ENCODE measurements around the gene GDI2.
"Not testable (repeated sequence)": the region's sequence is repeated elsewhere in the genome, so short reads cannot be mapped to it uniquely, and the experiment has no call there.

GDI2 gene

DNA sequence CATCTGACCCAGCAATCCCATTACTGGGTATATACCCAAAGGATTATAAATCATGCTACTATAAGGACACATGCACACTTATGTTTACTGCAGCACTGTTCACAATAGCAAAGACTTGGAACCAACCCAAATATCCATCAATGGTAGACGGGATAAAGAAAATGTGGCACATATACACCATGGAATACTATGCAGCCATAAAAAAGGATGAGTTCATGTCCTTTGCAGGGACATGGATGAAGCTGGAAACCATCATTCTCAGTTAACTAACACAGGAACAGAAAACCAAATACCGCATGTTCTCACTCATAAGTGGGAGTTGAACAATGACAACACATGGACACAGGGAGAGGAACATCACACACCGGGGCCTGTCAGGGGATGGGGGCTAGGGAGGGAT lies 35.5 kb downstream of the GDI2 start:
- DNase-seq: not testable (repeated sequence)

DNA sequence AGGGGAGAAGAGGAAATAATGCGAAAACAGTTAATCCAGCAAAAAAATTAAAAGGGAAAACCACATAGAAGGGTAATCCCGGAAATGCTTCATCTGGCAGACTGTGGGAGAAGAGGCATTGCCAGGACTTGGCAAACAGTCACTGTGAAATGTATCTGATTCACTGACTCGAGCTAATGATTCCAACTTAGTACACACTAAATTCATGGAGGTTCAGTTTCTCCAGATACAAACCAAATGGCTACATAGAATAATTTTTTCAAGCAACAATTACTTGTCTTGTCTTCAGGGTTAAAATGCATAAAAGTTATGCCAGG lies 36.4 kb downstream of the GDI2 start:
- no peak for DNase-seq

- no peak for DNase-seq
Measured at GRCh38 chr10:5776136-5776880, 36.9 kb downstream of the GDI2 start.

- DNase-seq: no peak
Measured at GRCh38 chr10:5775685-5776084, 37.5 kb downstream of the GDI2 start.

DNA sequence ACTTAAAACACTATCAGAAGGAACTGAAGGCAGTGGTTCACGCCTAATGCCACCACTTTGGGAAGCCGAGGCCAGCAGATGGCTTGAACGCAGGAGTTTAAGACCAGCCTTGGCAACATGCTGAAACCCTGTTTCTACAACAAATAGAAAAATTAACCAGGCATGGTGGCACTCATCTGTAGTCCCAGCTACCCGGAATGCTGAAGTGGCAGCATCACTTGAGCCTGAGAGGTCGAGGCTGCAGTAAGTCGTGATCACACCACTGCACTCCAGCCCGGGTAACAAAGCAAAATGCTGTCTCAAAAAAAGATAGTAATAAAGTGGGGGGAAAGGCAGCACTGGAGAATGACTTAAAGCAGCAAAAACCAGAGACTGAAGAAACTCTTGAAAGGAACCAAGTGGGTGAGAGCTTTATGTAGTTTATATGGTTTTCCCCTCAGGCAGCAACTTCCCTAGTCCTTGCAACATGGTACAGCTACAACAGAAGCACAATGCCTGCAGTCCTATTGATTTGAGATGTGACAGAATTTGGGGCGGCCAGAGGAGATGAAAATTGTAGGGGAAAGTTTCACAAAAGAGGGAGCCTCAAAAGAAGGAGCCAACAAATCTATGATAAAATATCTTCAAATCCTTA lies 38.1 kb downstream of the GDI2 start:
- DNase-seq: no peak

DNA sequence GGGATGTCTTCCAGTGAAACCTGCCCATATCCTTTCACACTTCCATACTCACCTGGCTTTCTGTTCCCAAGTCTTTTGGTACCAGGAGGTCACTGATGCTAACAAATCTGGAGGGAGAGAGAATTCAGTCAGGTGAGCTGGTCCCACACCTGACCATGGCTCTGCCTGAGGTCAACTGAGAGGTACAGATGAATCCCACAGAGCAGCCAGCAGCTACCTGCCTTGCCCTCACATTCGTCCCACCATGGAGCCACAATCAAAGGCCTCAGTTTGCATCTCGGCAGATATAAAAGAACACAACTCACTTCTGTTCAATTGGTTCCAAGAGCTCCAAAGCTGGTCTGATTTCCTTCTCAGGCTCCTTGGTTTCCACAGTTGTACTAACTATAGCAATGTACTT lies 47.0 kb downstream of the GDI2 start:
- DNase-seq: no peak

GRCh38 chr10:5765617-5766016 lies 47.6 kb downstream of the GDI2 start:
- no peak for DNase-seq

GRCh38 chr10:5764422-5765297 lies 48.6 kb downstream of the GDI2 start:
- no peak for DNase-seq

DNA sequence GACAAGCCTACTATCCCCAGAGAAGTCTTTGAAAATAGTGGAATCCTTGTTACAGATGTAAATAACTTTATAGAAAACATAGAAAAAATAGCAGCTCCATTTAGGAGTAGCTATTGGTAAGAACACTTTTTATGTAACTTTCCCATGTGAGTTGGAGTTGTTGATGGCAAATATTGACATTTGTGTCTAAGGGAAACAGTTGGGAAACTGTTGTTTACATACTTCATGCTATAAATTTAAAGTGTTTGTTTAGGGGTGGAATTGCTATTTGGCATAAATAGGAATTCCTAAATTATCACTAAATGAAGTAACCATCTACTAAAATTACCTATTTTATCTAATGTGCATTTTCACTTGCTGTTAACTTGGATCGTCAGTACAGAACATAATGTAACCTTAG lies 50.7 kb downstream of the GDI2 start:
- DNase-seq: no peak

GRCh38 chr10:5761220-5761619 lies 52.0 kb downstream of the GDI2 start:
- DNase-seq: no peak

GRCh38 chr10:5760515-5760914 lies 52.7 kb downstream of the GDI2 start:
- DNase-seq: no peak

GRCh38 chr10:5758927-5759326 lies 54.3 kb downstream of the GDI2 start:
- no peak for DNase-seq

DNA sequence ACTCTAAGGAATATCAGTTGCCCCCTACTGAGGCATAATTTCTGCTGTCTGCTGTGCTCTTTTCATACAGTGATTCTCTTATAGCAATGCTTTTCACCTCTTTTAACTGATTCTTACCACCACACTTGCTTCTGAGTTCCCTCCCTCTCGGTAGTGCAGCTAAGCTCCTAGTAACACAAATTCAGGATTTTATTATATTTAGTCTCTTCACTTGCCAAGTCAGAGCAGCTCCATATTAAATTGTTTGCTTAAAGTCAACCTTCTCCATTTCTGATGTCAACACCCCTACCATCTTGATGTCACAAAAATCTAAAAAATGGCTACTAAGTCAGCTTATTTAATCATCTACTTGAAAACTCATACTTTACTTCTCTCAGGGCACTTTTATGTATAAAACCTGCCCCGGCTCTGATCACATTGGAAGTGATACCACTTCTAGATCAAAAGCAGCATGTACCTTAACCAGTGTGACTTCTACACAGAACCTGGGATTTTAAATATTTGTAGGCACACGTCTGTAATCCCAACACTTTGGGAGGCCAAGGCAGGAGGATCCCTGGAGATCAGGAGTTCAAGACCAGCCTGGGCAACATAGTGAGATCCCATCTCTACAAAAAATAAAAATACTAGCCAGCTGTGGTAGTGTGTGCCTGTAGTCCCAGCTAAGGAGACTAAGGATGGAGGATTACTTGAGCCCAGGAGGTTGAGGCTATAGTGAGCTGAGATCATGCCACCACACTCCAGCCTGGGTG lies 55.3 kb downstream of the GDI2 start:
- DNase-seq: no peak

- DNase-seq: no peak
Measured at GRCh38 chr10:5752301-5752871, 60.8 kb downstream of the GDI2 start.

DNA sequence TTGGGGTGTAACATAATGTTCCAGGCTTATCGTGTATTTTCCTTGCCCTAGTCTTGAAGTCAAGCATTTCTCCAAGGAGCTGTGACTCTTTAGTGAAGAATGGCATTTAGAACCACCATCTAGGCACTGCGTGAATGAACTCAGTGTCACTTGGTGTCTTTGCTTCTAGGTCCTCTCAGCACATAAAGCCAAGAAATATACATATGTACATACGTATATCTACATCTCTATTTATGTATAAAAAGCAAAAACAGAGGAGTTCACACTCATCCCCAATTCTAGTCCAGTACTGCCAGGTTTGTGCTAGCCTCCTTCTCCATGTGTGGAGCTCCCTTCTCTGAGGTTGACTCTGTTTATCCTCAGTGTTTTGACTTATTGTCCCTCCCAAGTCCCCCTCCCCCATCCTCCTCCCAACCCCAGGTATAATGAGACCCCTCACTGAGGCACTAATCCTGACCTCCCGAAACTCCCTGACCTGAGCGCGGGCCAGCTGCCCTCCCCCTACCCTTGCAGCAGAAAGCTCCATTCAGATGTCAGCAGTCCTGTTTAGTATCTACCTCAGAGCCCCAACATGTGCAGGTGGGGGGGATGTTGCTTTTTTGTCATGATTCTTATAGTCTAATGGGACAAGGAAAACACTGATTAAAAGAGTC lies 61.5 kb downstream of the GDI2 start:
- no peak for DNase-seq

DNA sequence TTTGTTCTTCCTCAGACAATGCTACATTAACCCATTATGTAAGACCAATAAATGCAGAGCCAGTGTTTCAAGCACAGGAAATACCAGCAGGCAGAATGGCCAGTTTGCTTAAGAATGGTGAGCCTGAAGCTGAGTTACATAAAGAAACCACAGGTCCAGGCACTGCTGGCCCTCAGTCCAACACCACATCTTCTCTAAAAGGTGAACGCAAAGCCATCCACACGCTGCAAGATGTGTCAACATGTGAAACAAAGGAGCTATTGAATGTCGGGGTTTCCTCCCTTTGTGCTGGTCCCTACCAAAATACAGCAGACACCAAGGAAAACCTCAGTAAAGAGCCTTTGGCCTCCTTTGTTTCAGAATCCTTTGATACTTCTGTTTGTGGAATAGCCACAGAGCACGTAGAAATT lies 64.8 kb downstream of the GDI2 start:
- no peak for DNase-seq

DNA sequence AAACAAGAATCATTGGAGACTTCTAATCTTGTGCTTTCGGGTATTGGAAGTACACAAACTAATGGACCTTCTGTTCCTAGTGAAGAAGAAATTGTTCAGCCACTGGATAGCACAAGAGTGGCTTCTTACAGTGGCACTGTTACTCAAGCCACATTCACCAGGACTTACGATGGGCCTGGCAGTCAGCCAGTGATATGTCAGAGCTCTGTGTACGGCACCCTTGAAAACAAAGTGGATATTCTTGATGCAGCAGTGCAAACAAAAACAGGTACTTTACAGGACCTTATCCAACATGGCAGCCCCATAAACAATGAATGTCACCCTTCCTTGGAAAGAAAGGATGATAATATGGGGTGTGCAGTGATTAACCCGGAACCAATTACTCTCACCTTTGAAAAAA lies 67.0 kb downstream of the GDI2 start:
- no peak for DNase-seq

DNA sequence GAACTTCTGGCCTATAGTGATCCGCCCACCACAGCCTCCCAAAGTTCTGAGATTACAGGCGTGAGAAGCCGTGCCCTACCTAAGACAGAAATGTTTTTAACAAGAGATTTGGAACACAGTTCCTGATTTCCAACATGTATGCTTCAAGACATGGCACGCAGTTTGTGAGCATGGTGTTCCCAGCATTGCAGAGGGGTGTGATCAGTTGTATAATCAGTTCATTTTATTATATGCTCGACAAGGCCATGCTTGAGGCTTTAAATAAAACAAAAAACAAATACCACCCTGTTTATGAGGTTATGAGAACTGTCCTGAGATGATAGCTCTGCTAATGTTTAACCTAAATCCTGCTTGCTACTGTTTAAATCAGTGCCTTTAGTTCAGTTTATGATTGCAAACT lies 68.4 kb downstream of the GDI2 start:
- DNase-seq: no peak

DNA sequence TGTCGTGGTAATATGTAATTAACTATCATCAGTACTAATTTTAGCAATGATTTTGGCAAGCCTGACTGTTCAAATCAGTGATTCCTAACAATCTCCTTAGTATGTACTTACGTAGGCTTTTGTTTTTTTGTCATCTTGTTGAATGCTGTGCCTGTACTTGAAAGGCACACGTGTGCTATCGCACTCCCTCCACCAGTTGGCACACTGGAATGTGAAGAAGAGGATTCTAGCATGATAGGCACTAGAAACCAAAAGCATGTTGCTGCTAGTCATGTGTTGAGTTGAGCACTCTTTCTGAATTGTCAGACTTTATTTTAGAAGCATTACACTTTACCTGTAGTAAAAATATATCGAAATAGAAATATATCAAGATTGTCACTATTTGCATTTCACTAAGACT lies 69.5 kb downstream of the GDI2 start:
- no peak for DNase-seq

DNA sequence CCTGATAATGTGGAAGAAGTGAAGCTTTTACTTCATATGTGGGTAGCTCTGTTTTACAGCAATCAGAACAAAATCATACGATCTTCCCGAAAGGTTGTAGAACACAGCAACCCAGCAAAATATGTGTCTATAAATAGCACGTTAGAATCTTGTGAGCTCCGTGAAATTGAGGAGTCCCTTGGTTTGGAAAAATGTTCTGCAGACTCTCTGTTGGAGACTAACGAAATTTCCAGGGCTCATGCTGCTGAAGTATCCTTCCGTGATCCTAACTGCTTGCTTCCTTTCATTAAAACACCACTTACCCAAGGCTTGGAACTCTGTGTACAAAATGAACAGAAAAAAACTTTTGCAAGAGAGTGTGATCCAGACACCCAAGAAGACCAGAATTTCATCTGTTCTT lies 71.1 kb downstream of the GDI2 start:
- no peak for DNase-seq

DNA sequence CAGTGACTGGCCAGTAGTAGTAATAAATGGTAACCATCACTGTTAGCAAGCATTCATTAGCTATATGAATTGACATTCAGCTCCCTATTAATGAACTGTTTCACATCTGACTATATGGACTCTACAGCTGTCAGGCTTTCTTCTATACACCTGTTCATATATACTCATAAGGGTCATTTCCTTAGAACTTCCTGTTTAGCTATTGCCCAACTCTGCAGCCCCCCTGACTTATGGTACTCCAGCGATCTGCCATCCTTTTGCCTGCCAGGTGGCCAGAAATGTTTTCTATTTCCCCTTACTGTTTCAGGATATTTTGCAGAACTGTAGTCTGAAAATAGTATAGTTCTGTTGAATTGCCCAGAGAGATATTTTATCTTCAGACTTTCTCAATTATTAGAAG lies 72.0 kb downstream of the GDI2 start:
- DNase-seq: no peak

DNA sequence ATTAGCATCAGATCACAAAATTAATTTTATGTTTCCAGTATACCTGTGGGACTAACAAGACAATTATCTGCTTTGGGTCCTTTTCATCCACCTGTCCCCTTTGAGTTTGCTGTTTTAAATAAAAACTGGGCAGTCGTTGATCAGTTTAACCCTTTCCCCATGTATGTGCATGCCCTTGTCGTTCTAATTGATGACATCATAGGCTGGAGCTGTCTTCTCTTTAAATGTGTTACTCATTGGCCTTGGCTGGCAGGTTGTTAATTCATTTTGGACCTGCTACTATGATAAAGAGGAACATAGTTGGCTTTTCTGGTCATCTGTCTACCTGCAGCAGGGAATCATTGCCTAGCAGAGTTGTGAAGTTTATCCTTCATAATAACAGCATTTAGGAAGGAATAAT lies 74.8 kb downstream of the GDI2 start:
- DNase-seq: no peak
